Heart right ventricle (tissue), 16 donors: ENCODE measurements around the gene OLFM1. TPM values are rescaled to one million over a fixed set of nuclear protein-coding genes. Genes with fewer than 3 reads are reported as not detected.

ENCODE experiments used
- ATAC-seq, 8 donors: fragments of 200-7000 bp; cut with Tn5 transposase; one replicate each; pipeline ENCODE4 v1.9.1; 2020; ENCODE audit warnings: mild to moderate bottlenecking in 8 of 8, moderate library complexity in 8 of 8, moderate number of reproducible peaks in 1 of 8
- DNase-seq, 2 donors: peaks; one replicate each; pipeline ENCODE4 v3.0.0-alpha.2; 2020
- H3K27ac ChIP-seq, 10 donors: fragments of 200-600 bp; sonication (generic) in 2 of 10; one replicate each; pipeline versions ENCODE4 v1.5.0 to v1.8.0; 2020 to 2022; ENCODE audit warnings: mild to moderate bottlenecking in 3 of 10
- H3K27me3 ChIP-seq, 7 donors: fragments of 200-600 bp; one replicate each; pipeline ENCODE4 v1.8.0; 2021 to 2022; ENCODE audit warnings: mild to moderate bottlenecking in 2 of 7
- H3K36me3 ChIP-seq, 9 donors: fragments of 200-600 bp; sonication (generic) in 1 of 9; one replicate each; pipeline versions ENCODE4 v1.5.0 to v1.8.0; 2020 to 2022; ENCODE audit warnings: mild to moderate bottlenecking in 2 of 9
- H3K4me1 ChIP-seq, 9 donors: fragments of 200-600 bp; sonication (generic) in 1 of 9; one replicate each; pipeline versions ENCODE4 v1.5.0 to v1.8.0; 2020 to 2022; ENCODE audit warnings: mild to moderate bottlenecking in 4 of 9
- H3K4me3 ChIP-seq, 10 donors: fragments of 200-600 bp; sonication (generic) in 2 of 10; one replicate each; pipeline versions ENCODE4 v1.5.0 to v1.8.0; 2020 to 2022; ENCODE audit warnings: mild to moderate bottlenecking in 7 of 10, moderate library complexity in 2 of 10
- H3K9me3 ChIP-seq, 11 donors: fragments of 200-600 bp in 10 of 11; sonication (generic) in 2 of 11; one replicate each; pipeline versions ENCODE4 v1.5.0 to v1.8.0; 2013 to 2022; ENCODE audit warnings: mild to moderate bottlenecking in 2 of 11, control low read depth in 1 of 11, moderate library complexity in 1 of 11
- WGBS, 2 donors: extraction: QIAGEN DNeasy Blood & Tissue Kit; methylation state at CpG; one replicate each; pipeline ENCODE4 v1.1.7; 2013; ENCODE audit warnings: inconsistent platforms in 1 of 2; 5-methylcytosine and 5-hydroxymethylcytosine counted together
- intact Hi-C, 10 donors: fragments of 100-400 bp; cut with DNase I; formaldehyde crosslinking; loops; one replicate each; pipeline versions ENCODE4 v1.11.1 to v1.14.2; 2022
- polyA plus RNA-seq, 2 donors: library from polyadenylated mRNA; stranded (reverse); fragments of 200-250 nt; gene quantifications; one replicate each; pipeline ENCODE4 v1.2.3, GENCODE V29; 2013
- total RNA-seq, 10 donors: library from RNA; stranded (reverse); fragmentation: NEBNext Ultra II Directional in 3 of 10; extraction: Animal tissue kit (Norgen Biotek cat#: 25700) in 3 of 10; gene quantifications; one replicate each; pipeline versions ENCODE4 v1.2.1 to v1.2.4, GENCODE V29; 2021 to 2023
- TF ChIP-seq, protein P1 (sequence below), 9 donors: fragments of 200-600 bp; sonication (generic) in 2 of 9; IDR thresholded peaks; one replicate each; pipeline versions ENCODE4 v1.5.0 to v1.8.0; 2021 to 2022; ENCODE audit warnings: antibody characterized with exemption in 9 of 9, mild to moderate bottlenecking in 5 of 9, moderate library complexity in 1 of 9
- donor health status: Arrhythmogenic right ventricular cardiomyopathy.
- donor health status: ischemic (EF 13 %, LVEDD 7.1; RV severe dilation, severe dysfunction).
- donor health status: healthy with polysubstance abuse.
- donor health status: DM: no; HTN: yes; CAD: no.
- donor health status: DM: no; HTN: no; CAD: no.
- donor health status: ischemic (EF 25% LVEDD 6.9; RV normal size, moderate dysfunction).
- donor health status: ischemic (EF 25% LVEDD 5.7; RV mildly dilated, moderate dysfunction).
- donor health status: healthy.
- donor health status: DM: yes; HTN: yes; CAD: no.
- donor health status: Ischemic cardiomyopathy.
- donor health status: ischemic (EF 35%, LVEDD 5.7; RV mildly dilated, moderate dysfunction).
- donor health status: nonischemic (EF 11% LVEDD 7.7; RV severe dilation, severe dysfunction).
- donor health status: DM: yes; HTN: yes; CAD: no.
- donor health status: PGD.
- donor health status: ischemic (EF 29% LVEDD 5.4; RV normal size, mild dysfunction).
- donor health status: nonischemic (EF 23%, LVEDD 6.1; RV moderate dilation, normal function).

Gene OLFM1
- total and polyA plus RNA-seq, 12 donors: 3.3 to 14.9 (median 6.5) TPM

- intact Hi-C loops: no loop called here
- peaks cover 0 to 79% (median 58%) of the 10 kb centered on the region in 7 donors for H3K27me3 ChIP-seq
- no peaks in the 10 kb centered on the region for H3K4me1 ChIP-seq
- DNase-seq (no peak), ATAC-seq (no peak)
- WGBS, 2 donors: 70 to 75% methylated on average over 4 of the region's 4 CpGs
- no peaks in the 10 kb centered on the region for H3K36me3 ChIP-seq
- TF ChIP-seq, protein P1, sequence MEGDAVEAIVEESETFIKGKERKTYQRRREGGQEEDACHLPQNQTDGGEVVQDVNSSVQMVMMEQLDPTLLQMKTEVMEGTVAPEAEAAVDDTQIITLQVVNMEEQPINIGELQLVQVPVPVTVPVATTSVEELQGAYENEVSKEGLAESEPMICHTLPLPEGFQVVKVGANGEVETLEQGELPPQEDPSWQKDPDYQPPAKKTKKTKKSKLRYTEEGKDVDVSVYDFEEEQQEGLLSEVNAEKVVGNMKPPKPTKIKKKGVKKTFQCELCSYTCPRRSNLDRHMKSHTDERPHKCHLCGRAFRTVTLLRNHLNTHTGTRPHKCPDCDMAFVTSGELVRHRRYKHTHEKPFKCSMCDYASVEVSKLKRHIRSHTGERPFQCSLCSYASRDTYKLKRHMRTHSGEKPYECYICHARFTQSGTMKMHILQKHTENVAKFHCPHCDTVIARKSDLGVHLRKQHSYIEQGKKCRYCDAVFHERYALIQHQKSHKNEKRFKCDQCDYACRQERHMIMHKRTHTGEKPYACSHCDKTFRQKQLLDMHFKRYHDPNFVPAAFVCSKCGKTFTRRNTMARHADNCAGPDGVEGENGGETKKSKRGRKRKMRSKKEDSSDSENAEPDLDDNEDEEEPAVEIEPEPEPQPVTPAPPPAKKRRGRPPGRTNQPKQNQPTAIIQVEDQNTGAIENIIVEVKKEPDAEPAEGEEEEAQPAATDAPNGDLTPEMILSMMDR (IDR thresholded peaks at IDR 0.05): no peak
- H3K9me3 ChIP-seq: peaks cover 0 to 14% (median 3%) of the 10 kb centered on the region in 11 donors
- H3K27ac ChIP-seq: no peak overlapping the region
- no peak overlapping the region for H3K4me3 ChIP-seq
Observed at GRCh38 chr9:135065804-135066203, 21.7 kb upstream of the OLFM1 start.

- H3K4me1 ChIP-seq: no peaks in the 10 kb centered on the region
- intact Hi-C loops: no loop called here
- H3K36me3 ChIP-seq: no peaks in the 10 kb centered on the region
- no peak overlapping the region for H3K27ac ChIP-seq
- TF ChIP-seq, protein P1 (IDR thresholded peaks at IDR 0.05): no peak
- peaks cover 0 to 78% (median 56%) of the 10 kb centered on the region in 7 donors for H3K27me3 ChIP-seq
- 82 to 91% methylated on average over 7 of the region's 7 CpGs for WGBS, 2 donors
- H3K9me3 ChIP-seq: peaks cover 0 to 14% (median 3%) of the 10 kb centered on the region in 11 donors
- no peak for ATAC-seq
- H3K4me3 ChIP-seq: no peak overlapping the region
- no peak for DNase-seq
Observed at GRCh38 chr9:135066291-135066690, 21.2 kb upstream of the OLFM1 start.

GRCh38 chr9:135067096-135067710 lies 20.3 kb upstream of the OLFM1 start:
- Histone ChIP-seq H3K4me3 (no peak overlapping the region), H3K27ac (no peak overlapping the region), H3K27me3 (peaks cover 0 to 69% (median 54%) of the 10 kb centered on the region in 7 donors), H3K4me1 (no peaks in the 10 kb centered on the region), H3K36me3 (no peaks in the 10 kb centered on the region), H3K9me3 (peaks cover 0 to 14% (median 3%) of the 10 kb centered on the region in 11 donors)
- 86 to 88% methylated on average over 20 of the region's 20 CpGs for WGBS, 2 donors
- DNase-seq (no peak), ATAC-seq (no peak)
- intact Hi-C loops: no loop called here
- TF ChIP-seq, protein P1 (IDR thresholded peaks at IDR 0.05): no peak

DNA sequence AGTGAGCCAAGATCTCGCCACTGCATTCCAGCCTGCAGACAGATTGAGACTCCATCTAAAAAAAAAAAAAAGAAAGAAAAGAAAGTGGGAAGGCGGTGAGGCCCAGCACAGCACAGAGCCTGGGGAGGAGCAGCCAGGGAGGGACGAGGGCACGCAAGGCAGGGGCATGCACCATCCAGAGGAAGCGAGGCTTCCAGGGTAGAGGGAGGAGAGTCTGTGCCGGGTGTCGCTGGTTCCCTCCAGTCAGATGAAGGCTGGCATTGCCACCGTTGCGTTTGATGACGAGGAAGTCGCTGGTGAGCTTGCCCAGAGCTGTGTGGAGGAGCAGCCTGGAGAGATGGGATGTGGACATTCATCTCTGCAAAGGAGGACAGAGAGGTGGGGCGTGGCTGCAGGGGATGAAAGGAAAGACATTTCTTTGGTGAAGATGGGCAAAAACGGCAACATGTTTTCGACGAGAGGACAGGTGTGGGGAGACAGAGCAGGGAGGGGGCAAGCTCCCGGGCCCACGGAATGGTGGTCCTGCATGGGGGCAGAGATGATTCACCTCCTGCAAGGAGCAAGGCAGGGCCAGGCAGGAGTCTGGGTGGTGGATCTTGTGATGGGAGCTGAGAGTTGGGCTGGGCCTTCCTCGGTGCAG lies 18.6 kb upstream of the OLFM1 start:
- peaks cover 0 to 8% (median 0%) of the 10 kb centered on the region in 11 donors for H3K9me3 ChIP-seq
- no peak overlapping the region for H3K4me3 ChIP-seq
- no peak overlapping the region for H3K27ac ChIP-seq
- H3K36me3 ChIP-seq: no peaks in the 10 kb centered on the region
- peaks cover 0 to 58% (median 47%) of the 10 kb centered on the region in 7 donors for H3K27me3 ChIP-seq
- 79 to 80% methylated on average over 18 of the region's 18 CpGs for WGBS, 2 donors
- ATAC-seq: no peak
- TF ChIP-seq, protein P1 (IDR thresholded peaks at IDR 0.05): no peak
- intact Hi-C loops: no loop called here
- H3K4me1 ChIP-seq: no peaks in the 10 kb centered on the region
- no peak for DNase-seq
